GM13976 (cell line): ENCODE data around the gene ASB8.

Source experiments
- DNase-seq: peaks from one replicate; pipeline ENCODE4 v3.0.0; 2012; ENCODE audit warnings: low spot score
- in situ Hi-C: fragments of 300-500 bp; cut with MboI; formaldehyde crosslinking; loops from one replicate; pipeline ENCODE4 v1.12.0; 2022; ENCODE audit warnings: low sequenced_read_pairs, mixed read lengths, inconsistent platforms; ENCODE audit not compliant: unreplicated experiment
- TF ChIP-seq, protein P1 (sequence below): IDR thresholded peaks from 2 replicates; pipeline ENCODE4 v1.5.1; 2012; ENCODE audit warnings: borderline replicate concordance, mild to moderate bottlenecking; ENCODE audit not compliant: insufficient read depth; ENCODE audit errors: extremely low read depth, missing control alignments, control extremely low read depth

ASB8 gene, protein sequence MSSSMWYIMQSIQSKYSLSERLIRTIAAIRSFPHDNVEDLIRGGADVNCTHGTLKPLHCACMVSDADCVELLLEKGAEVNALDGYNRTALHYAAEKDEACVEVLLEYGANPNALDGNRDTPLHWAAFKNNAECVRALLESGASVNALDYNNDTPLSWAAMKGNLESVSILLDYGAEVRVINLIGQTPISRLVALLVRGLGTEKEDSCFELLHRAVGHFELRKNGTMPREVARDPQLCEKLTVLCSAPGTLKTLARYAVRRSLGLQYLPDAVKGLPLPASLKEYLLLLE

DNA sequence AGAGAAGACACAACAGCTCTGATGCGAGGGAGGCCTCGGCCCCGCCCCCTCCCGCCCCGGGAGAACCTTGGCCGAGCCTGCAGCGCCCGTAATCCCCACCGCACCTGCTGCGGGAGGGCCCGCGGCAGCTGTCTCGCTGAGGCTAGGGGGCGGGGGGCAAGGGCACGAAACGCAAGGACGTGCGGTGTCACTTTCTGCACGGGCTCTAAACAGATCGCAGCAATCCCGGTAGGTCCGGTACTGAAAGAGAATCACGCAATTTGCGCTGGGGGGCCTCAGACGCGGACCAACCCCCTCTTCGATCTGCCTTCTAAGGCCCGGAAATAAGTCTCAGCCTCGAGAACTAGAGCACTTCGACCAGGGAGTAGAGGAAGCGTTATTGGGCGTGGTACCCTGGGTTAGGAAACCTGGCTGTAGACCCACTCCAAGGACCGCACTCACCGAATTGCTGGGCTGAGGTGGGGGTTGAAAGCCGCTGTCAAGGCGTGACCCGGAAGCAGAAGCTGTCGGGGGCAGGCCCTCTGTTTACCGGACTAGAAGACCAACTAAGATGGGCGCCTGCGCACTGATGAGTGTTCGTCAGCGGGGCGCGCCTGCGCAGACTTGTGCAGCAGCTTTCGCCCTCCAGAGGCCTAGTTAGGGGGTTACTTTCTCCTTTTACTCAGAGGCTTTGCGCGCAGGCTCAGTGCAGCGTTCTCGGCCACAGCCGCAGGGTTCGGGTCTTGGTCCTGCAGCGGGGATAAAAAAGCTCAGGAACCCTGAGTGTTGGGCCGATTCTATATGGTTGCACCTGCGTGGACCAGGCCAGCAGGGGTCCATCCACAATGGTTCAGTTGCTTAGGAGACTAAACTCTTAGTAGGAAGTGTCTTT, at the start of gene ASB8:
TSS of gene ASB8 (minus strand) at position 498 of the 871 bp plus-strand sequence. CDS start 4,019 bp downstream, outside the sequence.
- TF ChIP-seq, protein P1, sequence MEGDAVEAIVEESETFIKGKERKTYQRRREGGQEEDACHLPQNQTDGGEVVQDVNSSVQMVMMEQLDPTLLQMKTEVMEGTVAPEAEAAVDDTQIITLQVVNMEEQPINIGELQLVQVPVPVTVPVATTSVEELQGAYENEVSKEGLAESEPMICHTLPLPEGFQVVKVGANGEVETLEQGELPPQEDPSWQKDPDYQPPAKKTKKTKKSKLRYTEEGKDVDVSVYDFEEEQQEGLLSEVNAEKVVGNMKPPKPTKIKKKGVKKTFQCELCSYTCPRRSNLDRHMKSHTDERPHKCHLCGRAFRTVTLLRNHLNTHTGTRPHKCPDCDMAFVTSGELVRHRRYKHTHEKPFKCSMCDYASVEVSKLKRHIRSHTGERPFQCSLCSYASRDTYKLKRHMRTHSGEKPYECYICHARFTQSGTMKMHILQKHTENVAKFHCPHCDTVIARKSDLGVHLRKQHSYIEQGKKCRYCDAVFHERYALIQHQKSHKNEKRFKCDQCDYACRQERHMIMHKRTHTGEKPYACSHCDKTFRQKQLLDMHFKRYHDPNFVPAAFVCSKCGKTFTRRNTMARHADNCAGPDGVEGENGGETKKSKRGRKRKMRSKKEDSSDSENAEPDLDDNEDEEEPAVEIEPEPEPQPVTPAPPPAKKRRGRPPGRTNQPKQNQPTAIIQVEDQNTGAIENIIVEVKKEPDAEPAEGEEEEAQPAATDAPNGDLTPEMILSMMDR: peak; percentile 25
- in situ Hi-C loops: loop anchor here (25.0 kb wide), 2 partner anchors 195 to 445 kb away; partner anchors contain the start of genes RPAP3 and TMEM106C
- DNase-seq: peak; percentile 97

DNA sequence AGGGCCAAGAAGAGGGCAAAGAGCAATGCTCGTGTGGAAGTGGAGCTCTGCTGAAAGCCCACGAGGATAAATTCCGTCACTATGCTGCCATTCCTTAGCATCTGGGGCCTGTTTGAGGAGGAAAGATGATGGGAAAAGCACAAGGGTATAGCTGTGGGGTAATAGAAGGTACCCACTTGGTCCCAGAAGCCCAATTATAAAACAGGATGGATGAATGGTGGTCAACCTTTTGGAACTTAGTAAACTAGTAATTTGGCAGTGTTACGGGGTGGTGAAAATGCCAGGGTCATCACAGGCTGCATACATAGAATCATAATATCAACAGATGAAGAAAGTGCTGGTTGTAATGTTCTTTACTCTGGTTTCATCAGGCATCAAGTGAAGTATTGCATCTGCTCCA, 45.9 kb upstream of the ASB8 start, which contains the start of gene OR10AD1:
TSS of gene OR10AD1 (minus strand) at position 101 of the 400 bp plus-strand sequence. CDS start at position 101, 0 bp downstream.
- in situ Hi-C loops: no loop called here
- DNase-seq: no peak
- TF ChIP-seq, protein P1: no peak

DNA sequence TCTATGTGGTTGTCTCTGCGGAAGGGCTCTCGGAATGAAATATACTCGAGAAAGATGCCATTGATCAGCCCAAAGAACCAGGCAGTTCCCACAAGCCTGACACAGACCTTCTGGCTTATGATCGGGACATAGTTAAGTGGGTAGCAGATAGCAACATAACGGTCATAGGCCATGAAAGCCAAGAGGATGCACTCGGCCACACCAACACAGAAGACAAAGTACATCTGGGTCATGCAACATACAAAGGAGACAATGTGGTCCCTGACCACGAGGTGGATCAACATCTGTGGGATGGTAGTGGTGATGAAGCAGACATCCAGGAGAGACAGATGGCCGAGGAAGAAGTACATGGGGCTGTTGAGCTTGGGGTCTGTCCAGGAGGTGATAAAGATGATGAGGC, 45.5 kb upstream of the ASB8 start:
- no peak for DNase-seq
- TF ChIP-seq, protein P1: no peak
- in situ Hi-C loops: no loop called here

DNA sequence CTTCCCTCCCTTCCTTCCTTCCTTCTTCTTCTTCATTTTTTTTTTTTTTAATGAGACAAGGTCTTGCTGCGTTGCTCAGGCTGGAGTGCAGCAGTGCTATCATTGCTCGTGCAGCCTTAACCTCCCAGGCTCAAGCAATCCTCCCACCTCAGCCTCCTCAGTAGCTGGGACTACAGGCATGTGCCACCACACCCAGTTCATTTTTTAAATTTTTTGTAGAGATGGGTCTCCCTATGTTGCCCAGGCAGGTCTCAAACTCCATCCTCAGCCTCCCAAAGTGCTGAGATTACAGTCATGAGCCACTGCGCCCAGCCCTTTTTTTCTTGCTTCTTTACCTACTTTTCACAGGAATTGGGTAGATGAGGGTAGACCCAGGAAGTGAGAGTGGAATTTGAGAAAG, 44.2 kb upstream of the ASB8 start:
- in situ Hi-C loops: no loop called here
- no peak for DNase-seq
- TF ChIP-seq, protein P1: no peak

DNA sequence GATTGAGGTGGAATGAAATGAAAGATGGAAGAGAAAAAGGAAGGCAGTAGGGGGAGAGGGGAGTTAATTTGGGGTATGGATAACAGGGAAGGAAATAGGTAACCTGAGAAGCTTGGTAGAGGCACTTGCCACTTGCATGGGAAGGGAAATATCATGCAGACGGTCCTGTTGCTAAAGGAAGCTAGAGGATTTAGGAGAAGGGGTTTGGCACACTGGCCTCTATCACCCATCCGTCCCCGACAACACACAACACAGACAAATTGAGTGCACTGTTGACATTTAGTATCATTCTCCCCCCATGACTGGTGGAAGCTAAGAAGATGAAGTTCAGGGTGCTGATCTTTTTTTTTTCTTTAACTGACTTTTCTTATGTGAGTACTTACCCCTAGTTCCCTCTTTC, 43.8 kb upstream of the ASB8 start:
- TF ChIP-seq, protein P1: no peak
- DNase-seq: no peak
- in situ Hi-C loops: no loop called here

DNA sequence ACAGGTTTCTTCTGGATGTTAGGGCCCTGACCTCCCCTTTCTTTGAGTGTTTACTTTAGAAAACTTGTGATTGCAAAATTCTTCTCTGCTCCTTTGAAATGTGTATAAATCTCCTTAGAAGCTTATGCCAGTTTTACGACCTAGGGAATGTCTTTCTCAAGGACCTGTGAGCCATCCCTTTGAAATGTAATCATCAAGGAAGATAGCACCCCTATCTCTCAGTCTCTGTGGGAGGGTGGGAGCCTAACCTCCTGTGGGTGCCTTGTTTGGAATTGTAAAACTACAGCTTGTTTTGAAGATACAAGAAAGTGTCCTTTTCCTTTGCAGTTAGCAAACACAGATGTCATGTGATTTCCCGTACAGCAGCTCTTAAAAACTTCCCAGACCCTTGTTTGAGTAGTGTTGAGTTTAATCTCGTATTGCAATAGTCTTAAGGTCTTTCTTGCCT, 42.5 kb upstream of the ASB8 start:
- in situ Hi-C loops: no loop called here
- DNase-seq: no peak
- TF ChIP-seq, protein P1: no peak
